Large intestine (tissue), 3 donors: ENCODE results near the gene NXT1. TPM values are rescaled to one million over a fixed set of nuclear protein-coding genes. Genes with fewer than 3 reads are reported as not detected.
A peak's percentile ranks its signal among the peaks of the same experiment; 100 is the strongest.

ENCODE experiments used
- DNase-seq, 2 donors: peaks; one replicate each; pipeline versions ENCODE4 v3.0.0 to v3.0.0-alpha.2; 2013
- H3K27ac ChIP-seq: one replicate; pipeline ENCODE4 v1.5.1; 2013; ENCODE audit warnings: low read length
- H3K27me3 ChIP-seq: 2 replicates; pipeline ENCODE4 v1.6.1; 2013; ENCODE audit warnings: low read length; ENCODE audit not compliant: control insufficient read depth, insufficient read depth
- H3K36me3 ChIP-seq: 2 replicates; pipeline ENCODE4 v1.6.1; 2013; ENCODE audit warnings: low read length; ENCODE audit not compliant: control insufficient read depth, insufficient read depth
- H3K4me1 ChIP-seq: one replicate; pipeline ENCODE4 v1.6.1; 2013; ENCODE audit warnings: low read length; ENCODE audit not compliant: control insufficient read depth, insufficient read depth
- H3K4me3 ChIP-seq: one replicate; pipeline ENCODE4 v1.5.1; 2013; ENCODE audit warnings: low read length
- H3K9me3 ChIP-seq: one replicate; pipeline ENCODE4 v1.6.1; 2013; ENCODE audit warnings: mild to moderate bottlenecking, low read depth, low read length, moderate library complexity; ENCODE audit not compliant: control insufficient read depth
- WGBS: methylation state at CpG from one replicate; pipeline ENCODE4 v1.1.5; 2013; ENCODE audit warnings: low lambda C conversion rate; ENCODE audit not compliant: insufficient coverage; 5-methylcytosine and 5-hydroxymethylcytosine counted together
- polyA plus RNA-seq: library from polyadenylated mRNA; unstranded; fragments of 120-200 nt; gene quantifications from one replicate; pipeline ENCODE4 v1.2.1, GENCODE V29; 2013

NXT1 gene
- polyA plus RNA-seq, 1 donor: 17.7 TPM

DNA sequence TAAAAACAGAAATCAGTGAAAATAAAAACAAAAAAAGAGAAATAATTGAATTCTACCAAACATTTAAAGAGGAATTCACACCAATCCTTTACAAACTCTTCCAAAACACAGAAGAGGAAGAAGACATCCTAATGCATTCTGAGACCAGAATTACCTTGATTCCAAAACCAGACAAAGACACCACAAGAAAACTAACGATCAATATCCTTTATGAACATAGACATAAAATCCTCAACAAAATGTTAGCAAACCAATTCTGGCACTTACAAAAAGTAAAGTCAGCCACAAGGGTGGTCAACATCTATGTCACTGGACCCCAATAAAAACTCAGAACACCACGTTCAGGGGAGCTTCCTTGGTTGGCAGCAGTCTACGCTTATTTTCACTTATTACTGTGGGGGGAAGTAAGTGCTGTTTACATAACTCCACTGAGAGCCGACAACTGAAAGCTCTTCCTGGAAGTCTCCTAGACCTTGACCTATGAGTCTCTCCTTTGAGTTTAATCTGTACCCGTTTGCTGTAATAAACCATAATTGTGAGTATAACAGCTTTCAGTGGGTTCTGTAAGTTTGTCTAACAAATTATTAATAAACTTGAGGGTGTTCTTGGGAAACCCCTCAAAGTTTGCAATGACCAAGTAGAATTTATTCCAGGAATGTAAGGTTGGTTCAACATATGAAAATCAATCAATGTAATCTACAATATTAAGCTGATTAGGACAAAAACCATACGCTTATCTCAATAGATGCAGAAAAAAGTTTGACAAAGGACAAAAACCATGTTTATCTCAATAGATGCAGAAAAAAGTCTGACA, 35.9 kb downstream of the NXT1 start:
- Histone ChIP-seq H3K36me3 (peaks cover 36% of the 10 kb centered on the region), H3K4me3 (no peak overlapping the region), H3K27me3 (no peaks in the 10 kb centered on the region), H3K27ac (no peak overlapping the region), H3K4me1 (no peaks in the 10 kb centered on the region), H3K9me3 (no peaks in the 10 kb centered on the region)
- DNase-seq: peak; percentile 40 to 71
- 63% methylated on average over 1 of the region's 6 CpGs for WGBS

DNA sequence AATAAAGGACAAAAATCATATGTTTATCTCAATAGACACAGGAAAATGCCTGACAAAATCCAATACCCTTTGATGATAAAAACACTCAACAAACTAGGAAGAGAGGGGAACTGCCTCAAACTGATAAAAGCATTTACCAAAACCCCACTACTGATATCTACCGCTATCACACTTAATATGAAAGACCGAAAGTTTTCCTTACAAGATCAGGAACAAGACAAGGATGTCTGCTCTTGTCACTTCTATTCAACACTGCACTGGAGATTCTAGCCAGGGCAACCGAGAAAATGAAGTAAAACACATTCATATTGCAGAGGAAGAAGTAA, 36.5 kb downstream of the NXT1 start:
- H3K27ac ChIP-seq: no peak overlapping the region
- no peak overlapping the region for H3K4me3 ChIP-seq
- H3K36me3 ChIP-seq: peaks cover 37% of the 10 kb centered on the region
- WGBS: 100% methylated on average over 1 of the region's 3 CpGs
- DNase-seq: no peak
- no peaks in the 10 kb centered on the region for H3K4me1 ChIP-seq
- H3K27me3 ChIP-seq: no peaks in the 10 kb centered on the region
- no peaks in the 10 kb centered on the region for H3K9me3 ChIP-seq

DNA sequence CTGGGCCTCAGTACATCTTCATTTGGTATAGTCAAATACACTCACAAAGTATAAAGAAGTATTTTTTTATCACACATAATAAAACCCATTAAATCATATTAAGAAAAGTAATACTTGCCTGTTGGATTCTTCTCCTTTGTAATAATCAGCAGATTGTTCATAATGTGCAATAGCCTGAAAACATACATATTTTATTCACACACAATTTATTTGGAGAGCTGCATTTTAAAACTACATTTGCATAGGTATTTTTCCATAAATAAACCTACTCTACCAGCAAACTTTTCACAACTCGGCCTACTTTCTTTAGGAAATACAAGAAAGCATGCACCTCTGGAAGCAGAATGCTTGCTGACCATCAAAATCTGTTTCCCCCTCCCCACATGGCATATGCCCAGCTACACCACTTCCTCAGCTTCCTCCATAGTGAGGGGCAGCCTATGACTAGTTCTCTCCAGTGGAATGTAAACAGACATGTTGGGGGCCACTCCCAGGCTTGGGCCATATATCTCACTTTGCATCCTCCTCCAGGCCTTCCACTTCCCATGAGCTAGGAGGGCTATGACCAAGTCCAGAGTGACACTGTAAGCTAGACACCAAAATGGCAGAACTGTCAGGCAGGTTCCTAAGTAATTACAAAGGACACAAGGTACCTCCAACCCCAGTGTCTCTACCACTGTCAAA, 39.6 kb downstream of the NXT1 start:
- WGBS: no CpG with 5 or more reads among the region's 1 CpG
- H3K27ac ChIP-seq: no peak overlapping the region

DNA sequence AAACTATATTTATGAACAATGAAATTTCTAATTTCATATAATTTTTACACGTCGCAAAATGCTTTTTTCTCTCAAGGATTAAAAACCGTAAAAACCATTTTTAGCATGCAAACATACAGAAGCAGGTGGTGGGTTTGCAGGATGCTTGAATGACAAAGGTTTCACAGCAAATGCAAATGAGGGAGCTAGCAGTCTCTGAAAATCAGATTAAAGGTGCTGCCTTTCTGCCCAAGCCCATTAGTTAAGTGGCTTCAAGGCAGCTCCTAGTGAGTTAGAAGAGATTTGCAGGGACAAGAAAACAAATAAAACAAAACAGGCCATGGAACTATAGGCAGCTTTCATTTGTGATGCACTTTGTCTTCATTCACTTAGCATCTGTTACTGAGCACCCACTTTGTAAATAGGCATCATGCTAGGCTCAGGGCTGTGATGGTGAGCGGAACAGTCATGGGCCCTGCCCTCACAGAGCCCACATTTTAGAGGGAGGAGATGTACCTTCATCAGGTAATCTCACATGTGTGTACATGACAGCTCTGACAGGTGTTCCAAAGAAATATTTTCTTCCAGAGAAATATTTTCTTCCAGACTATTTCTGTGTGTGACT, 41.2 kb downstream of the NXT1 start:
- no peaks in the 10 kb centered on the region for H3K4me1 ChIP-seq
- no peak for DNase-seq
- H3K9me3 ChIP-seq: no peaks in the 10 kb centered on the region
- WGBS: 92% methylated on average over 2 of the region's 4 CpGs
- H3K27ac ChIP-seq: no peak overlapping the region
- peaks cover 56% of the 10 kb centered on the region for H3K36me3 ChIP-seq
- H3K4me3 ChIP-seq: no peak overlapping the region
- H3K27me3 ChIP-seq: no peaks in the 10 kb centered on the region

More for the DNA sequence above, 39.6 kb downstream of the NXT1 start:
- Histone ChIP-seq H3K4me1 (no peaks in the 10 kb centered on the region), H3K4me3 (no peak overlapping the region), H3K9me3 (no peaks in the 10 kb centered on the region), H3K36me3 (peaks cover 57% of the 10 kb centered on the region), H3K27me3 (no peaks in the 10 kb centered on the region)
- DNase-seq: no peak

DNA sequence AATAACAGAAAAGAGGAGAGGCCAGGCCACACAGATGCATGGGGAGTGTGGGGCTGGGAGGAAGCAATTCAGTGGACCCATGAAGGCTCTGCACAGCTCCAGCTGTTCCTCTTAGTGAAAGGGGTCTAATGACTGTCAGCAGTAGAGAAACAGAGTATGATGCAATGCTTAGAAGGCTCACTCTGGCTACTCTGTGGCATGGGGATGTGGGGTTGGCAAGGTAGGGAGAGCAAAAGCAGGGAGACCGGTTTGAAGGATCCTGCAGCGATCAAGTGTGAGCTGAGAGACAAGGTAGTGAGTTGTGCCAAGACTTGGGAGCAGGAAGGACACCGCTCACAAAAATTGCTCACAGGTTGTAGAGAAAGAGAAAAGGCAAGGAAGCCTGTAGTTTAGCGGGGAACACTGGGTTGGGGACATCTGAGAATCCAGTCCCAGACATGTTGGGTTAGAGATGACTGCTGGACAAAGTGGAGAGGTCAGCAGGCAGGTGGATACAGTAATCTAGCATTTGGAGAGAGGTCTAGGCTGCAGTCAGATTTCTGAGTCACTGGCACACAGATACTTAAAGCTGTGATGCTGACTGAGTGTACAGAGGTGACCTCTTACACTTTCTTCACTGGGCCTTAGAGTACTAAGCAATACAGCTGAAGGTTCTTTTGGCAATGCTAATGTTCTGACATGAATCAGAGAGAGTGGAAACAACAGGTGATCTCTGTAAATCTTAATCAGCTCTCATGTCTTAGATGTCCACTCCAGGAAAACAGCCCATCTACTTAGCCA, 43.6 kb downstream of the NXT1 start:
- DNase-seq: no peak
- Histone ChIP-seq H3K9me3 (no peaks in the 10 kb centered on the region), H3K4me3 (no peak overlapping the region), H3K27me3 (no peaks in the 10 kb centered on the region), H3K27ac (no peak overlapping the region), H3K4me1 (no peaks in the 10 kb centered on the region), H3K36me3 (peaks cover 53% of the 10 kb centered on the region)
- no CpG with 5 or more reads among the region's 4 CpGs for WGBS

DNA sequence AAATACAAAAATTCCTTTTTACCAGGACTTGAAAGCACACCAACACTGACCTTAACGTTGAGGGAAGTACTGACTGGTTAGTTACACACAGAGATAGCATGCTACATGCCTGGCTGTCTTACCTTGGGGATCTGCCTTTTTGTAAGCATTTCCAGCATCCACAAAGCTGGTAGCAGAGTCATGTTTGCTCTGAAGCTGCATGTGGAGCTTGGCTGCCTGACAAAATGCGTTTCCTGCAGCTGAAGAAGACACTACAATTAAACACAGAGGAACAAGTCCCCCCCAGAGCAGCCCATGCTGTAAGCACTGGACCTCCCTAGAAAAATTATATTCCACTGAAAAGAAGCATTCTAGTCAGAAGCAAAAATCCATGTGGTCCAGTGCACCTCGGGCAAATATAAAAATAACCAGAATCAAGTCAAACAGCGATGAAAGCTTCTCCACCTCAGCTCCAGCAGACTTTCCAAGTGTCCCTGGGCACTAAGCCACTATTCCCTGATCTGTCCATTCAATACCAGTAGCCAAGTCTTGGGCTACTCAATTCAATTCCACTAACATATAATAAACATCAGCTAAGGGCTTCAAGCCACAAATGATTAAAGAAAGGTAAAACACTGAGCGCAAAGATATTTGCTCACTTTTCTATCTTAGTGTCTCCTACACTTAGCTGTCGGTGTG, 46.5 kb downstream of the NXT1 start:
- Histone ChIP-seq H3K27ac (no peak overlapping the region), H3K27me3 (no peaks in the 10 kb centered on the region), H3K4me1 (no peaks in the 10 kb centered on the region), H3K4me3 (no peak overlapping the region), H3K36me3 (peaks cover 42% of the 10 kb centered on the region), H3K9me3 (no peaks in the 10 kb centered on the region)
- no peak for DNase-seq
- WGBS: no CpG with 5 or more reads among the region's 6 CpGs

DNA sequence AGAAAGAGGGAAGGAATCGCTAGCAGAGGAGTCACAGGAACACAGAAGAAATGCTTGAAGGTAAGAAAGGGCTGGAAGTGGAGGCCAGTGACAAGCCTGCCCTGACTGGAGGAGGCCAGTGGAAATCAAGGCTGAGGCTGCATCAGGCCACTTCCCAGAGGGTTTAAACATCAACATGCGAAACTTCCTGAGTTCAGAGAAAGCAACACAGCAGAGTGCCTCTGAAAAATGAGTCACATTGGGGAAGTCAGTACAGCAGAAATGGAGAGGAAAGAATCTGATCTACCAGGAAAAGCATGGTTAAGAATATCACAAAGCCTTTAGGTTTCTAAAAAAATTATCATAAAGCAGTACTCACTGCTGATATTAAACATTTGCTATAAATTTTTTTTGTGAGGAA, 47.4 kb downstream of the NXT1 start:
- Histone ChIP-seq H3K4me1 (no peaks in the 10 kb centered on the region), H3K27ac (no peak overlapping the region), H3K4me3 (no peak overlapping the region), H3K9me3 (no peaks in the 10 kb centered on the region), H3K36me3 (peaks cover 37% of the 10 kb centered on the region), H3K27me3 (no peaks in the 10 kb centered on the region)
- WGBS: 100% methylated on average over 1 of the region's 2 CpGs
- DNase-seq: no peak

DNA sequence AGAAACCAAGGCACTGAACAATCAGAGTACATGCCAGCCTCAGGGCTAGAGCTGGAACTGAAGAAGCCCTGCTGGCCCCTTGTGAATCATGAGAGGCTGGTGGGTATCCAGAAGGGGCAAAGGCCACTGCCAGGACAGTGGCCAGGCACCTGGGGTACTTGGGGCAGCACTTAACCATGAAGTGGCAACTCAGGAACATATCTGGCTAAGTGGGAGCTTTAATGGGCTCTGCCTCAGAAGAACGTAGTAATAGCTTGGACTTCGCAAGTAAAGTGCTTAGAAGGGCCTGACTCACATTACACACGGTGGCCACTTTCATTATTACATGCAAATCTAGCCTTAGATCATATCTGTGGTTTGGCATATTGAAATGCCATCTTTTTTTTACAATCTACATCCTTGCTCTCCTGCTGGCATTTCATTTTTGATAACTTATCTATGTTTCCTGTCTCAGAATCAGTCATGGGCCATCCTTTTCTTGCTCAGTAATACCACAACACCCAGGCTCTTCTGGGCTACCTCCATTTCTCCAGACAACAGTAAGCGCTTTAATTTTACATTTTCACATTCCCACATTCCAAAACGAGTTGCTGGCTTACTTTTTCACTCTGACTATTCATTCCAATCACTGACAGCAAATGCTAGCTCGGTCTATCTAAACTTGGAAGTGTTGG, 49.1 kb downstream of the NXT1 start:
- H3K4me1 ChIP-seq: no peaks in the 10 kb centered on the region
- no peak for DNase-seq
- H3K36me3 ChIP-seq: peaks cover 19% of the 10 kb centered on the region
- no peaks in the 10 kb centered on the region for H3K27me3 ChIP-seq
- H3K4me3 ChIP-seq: no peak overlapping the region
- no peaks in the 10 kb centered on the region for H3K9me3 ChIP-seq
- WGBS: 76% methylated on average over 2 of the region's 6 CpGs
- no peak overlapping the region for H3K27ac ChIP-seq

DNA sequence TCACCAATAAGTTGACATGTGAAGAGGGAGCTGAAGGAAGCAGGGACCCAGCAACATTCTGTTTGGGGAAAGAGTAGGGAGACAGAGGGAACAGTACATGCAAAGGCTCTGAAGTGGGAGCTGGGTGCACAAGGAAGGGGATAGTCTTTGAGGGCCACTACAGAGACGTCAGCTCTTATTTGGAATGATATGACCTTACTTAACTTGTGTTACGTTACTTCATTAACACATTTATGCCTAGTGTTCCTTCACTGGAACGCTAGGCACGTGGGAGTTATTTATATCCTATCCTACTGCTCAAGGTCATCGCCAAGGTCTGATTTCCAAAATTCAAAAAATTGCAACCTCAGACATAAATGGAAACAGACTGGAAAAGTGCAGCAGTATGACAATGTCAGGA, 50.5 kb downstream of the NXT1 start:
- Histone ChIP-seq H3K4me1 (no peaks in the 10 kb centered on the region), H3K4me3 (no peak overlapping the region), H3K27ac (no peak overlapping the region), H3K9me3 (no peaks in the 10 kb centered on the region), H3K36me3 (peaks cover 13% of the 10 kb centered on the region), H3K27me3 (no peaks in the 10 kb centered on the region)
- no peak for DNase-seq
- 100% methylated on average over 2 of the region's 5 CpGs for WGBS
